GM13977 (cell line): ENCODE data around the gene COX17.

Experiments used
- DNase-seq: peaks from one replicate; pipeline ENCODE4 v3.0.0; 2012; ENCODE audit warnings: low spot score
- in situ Hi-C: fragments of 300-500 bp; cut with MboI; formaldehyde crosslinking; loops from one replicate; pipeline ENCODE4 v1.12.0; 2022; ENCODE audit warnings: low sequenced_read_pairs, low pct_unique_long_range_greater_than_20kb, mixed read lengths, inconsistent platforms; ENCODE audit not compliant: unreplicated experiment
- TF ChIP-seq, protein P1 (sequence below): IDR thresholded peaks from 2 replicates; pipeline ENCODE4 v1.5.1; 2012; ENCODE audit warnings: mild to moderate bottlenecking, control low read depth; ENCODE audit not compliant: insufficient read depth; ENCODE audit errors: extremely low read depth, missing control alignments

Gene COX17

DNA sequence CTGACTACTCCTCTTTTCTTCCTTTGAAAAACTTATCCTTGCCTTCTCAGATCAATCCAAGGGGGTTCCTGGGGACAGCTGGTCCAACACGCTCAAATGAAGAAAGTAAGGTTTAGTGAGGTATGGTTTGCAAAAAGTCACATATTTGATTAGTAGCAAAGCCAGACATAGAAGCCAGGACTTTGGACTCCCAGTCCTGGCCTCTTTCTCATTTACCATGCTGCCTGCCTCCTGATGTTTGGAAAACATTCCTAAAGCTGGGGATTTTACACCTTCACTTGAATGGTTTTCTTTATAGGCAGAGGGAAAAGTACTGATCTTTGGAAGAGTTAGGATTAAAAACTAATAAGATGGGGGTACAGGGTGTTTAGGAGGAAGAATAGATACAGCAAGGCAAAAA lies 31.4 kb downstream of the COX17 start:
- in situ Hi-C loops = no loop called here
- TF ChIP-seq, protein P1, sequence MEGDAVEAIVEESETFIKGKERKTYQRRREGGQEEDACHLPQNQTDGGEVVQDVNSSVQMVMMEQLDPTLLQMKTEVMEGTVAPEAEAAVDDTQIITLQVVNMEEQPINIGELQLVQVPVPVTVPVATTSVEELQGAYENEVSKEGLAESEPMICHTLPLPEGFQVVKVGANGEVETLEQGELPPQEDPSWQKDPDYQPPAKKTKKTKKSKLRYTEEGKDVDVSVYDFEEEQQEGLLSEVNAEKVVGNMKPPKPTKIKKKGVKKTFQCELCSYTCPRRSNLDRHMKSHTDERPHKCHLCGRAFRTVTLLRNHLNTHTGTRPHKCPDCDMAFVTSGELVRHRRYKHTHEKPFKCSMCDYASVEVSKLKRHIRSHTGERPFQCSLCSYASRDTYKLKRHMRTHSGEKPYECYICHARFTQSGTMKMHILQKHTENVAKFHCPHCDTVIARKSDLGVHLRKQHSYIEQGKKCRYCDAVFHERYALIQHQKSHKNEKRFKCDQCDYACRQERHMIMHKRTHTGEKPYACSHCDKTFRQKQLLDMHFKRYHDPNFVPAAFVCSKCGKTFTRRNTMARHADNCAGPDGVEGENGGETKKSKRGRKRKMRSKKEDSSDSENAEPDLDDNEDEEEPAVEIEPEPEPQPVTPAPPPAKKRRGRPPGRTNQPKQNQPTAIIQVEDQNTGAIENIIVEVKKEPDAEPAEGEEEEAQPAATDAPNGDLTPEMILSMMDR = no peak
- no peak for DNase-seq

DNA sequence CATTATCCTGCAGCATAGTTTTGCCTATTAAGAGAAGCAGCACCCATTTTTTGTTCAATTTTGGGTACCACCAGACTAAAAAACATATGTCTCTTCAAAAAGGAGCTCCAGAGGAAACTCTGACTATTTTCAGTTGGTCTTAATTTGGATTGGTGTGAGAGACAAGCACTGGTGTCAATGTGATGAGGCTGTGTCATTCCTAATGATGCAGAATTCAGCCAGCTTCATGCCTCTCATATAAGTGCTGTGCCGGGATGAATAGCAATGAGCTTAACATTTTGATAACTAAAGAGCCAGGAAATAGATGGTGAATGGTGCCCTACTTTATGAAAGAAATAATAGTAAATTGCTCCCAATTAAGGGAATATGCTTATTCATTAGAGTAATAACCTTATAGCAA lies 32.7 kb downstream of the COX17 start:
- in situ Hi-C loops = no loop called here
- DNase-seq = no peak
- TF ChIP-seq, protein P1 = no peak

DNA sequence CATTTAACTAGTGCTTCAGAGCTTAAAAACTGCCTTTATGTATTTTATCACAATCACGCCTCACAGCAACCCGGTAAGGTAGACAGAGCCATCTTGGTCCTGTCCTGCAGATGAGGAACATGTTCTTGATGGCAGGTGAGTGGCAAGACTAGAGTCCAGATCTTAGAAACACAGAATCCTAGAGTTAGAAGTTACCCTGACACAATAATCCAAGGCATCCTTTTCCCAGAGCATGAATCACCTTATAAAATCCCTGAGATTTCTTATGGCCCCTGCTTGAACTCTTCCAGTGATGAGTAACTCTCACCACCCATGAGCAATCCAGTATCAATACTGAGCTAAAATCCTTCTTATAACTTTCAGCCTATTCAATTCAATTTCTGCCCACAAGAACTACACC lies 33.7 kb downstream of the COX17 start:
- TF ChIP-seq, protein P1 = no peak
- no peak for DNase-seq
- in situ Hi-C loops = no loop called here

DNA sequence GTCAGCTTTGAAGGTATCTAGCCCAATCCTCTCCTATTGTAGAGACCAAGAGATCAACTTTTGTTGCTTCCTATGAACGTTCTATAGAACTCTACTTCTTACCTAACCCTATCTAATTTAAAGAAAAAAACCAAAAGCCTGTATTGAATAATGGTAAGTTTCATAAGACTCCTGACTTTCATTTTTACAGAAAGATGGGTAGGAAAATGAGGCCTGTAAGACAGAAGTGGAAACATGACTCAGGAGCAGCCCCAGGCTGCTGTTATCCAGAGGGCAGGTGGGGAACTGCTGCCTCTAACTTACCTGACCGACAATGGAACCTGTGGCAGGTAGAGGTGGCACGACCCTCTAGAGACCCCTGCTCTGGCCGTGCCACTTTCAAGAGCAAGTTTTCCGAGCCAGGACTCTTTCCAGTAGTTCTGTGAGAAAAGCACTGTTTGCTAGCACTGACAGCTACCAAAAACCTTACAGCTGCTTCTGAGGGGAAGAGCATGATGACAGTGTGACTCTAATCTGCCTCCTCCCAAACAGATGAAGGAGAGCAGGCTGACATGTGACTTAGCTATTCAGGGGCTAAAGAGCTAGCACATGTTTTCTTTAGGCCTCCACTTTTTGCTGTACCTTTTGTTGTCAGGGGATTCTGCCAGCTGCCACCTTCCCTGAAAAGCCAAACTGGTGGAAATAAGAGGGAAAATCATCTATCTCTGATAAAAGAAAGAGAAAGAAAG lies 34.3 kb downstream of the COX17 start:
- in situ Hi-C loops = no loop called here
- no peak for DNase-seq
- TF ChIP-seq, protein P1 = no peak

DNA sequence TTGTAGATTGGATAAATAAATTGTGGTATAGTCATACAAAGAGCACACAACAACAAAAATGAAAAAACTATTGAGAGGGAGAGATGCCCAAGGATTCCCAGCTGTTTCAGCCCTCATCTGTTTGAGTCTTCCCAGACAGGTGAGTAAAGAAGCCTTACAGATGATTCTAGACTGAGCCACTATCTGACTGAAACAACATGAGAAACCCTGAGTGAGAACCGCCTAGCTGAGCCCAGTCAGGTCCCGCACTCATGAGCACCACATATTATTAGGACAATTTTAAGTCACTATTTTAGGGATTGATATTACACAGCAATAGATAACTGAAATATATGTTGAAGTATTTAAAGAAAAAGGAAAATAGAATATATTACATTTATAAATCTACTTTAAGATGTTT lies 35.8 kb downstream of the COX17 start:
- no peak for DNase-seq
- in situ Hi-C loops = no loop called here
- TF ChIP-seq, protein P1 = no peak

DNA sequence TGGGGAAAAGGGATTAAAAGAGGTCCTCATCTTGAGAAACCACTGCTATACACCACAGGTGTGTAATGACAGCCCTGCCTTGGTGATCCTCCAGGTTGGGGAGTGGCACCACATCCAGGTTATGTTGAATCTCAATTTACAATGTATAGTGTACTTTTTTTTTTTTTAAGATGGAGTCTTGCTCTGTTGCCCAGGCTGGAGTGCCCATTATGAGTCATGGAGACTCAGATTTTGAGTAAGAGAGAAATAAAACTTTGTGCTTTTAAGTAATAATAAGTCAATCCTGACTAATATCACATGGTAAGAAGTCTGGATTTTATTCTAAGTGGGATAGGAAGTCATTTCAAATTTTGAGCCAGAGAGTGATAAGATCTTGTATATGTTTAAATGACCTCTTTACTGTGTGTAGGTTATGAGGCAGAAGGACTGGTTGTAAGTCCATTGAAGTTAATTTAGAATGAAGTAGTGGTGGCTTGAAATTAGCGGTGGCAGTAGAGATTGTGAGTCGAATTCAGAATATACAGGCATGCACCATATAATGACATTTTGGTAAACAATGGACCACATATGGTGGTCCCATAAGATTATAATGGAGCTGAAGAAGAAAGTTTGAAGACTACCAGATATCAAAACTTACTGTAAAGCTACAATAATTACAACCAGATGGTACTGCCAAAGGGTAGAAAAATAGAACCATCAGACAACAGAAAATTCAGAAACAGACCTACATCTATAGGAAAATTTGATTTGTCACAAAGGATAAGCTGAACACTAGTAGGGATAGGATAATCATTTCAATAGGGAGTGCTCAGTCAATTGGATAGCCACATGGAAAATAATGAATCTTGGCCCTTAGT lies 37.5 kb downstream of the COX17 start:
- in situ Hi-C loops = no loop called here
- TF ChIP-seq, protein P1 = no peak
- DNase-seq = no peak
